ENCODE measurements around the gene CST9.
"Not testable (repeated sequence)": the region's sequence is repeated elsewhere in the genome, so short reads cannot be mapped to it uniquely, and the experiment has no call there.

The CST9 gene

DNA sequence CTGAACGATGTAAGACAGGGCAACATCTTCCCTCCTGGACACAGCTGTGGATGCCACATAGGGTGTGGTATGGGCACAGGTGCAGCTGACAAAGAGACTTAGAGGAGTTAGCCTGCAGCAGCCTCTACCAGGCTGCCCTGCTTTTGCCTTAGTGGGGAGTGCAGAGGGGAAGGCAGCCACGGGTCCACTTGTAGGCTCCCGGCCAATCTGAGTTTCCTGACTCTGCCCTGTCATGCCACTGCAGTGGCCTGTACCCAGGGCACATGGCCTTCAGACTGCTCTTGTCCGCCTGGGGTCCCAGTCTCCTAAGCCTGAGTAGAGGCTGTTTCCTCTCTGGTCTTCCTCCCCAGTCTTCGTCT is 20.3 kb downstream of the CST9 start:
- no peak overlapping the region for H2AFZ ChIP-seq
- H3K4me2 ChIP-seq (ENCODE audit: low read length): no peak overlapping the region
- no peaks in the 10 kb centered on the region for H3K4me1 ChIP-seq
- TF ChIP-seq, protein P1, sequence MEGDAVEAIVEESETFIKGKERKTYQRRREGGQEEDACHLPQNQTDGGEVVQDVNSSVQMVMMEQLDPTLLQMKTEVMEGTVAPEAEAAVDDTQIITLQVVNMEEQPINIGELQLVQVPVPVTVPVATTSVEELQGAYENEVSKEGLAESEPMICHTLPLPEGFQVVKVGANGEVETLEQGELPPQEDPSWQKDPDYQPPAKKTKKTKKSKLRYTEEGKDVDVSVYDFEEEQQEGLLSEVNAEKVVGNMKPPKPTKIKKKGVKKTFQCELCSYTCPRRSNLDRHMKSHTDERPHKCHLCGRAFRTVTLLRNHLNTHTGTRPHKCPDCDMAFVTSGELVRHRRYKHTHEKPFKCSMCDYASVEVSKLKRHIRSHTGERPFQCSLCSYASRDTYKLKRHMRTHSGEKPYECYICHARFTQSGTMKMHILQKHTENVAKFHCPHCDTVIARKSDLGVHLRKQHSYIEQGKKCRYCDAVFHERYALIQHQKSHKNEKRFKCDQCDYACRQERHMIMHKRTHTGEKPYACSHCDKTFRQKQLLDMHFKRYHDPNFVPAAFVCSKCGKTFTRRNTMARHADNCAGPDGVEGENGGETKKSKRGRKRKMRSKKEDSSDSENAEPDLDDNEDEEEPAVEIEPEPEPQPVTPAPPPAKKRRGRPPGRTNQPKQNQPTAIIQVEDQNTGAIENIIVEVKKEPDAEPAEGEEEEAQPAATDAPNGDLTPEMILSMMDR (IDR thresholded peaks at IDR 0.05): no peak
- no peak overlapping the region for H3K27ac ChIP-seq
- no peaks in the 10 kb centered on the region for H3K36me3 ChIP-seq (ENCODE audit: control insufficient read depth, insufficient read depth, low read length)
- H3K4me3 ChIP-seq (ENCODE audit: low read depth, low read length): no peak overlapping the region
- H3K27me3 ChIP-seq (ENCODE audit: control insufficient read depth, insufficient read depth, low read length): no peaks in the 10 kb centered on the region
- H3K9ac ChIP-seq: no peak overlapping the region
- no peaks in the 10 kb centered on the region for H3K9me3 ChIP-seq (ENCODE audit: control insufficient read depth, low read length)
- no peaks in the 10 kb centered on the region for H3K79me2 ChIP-seq

DNA sequence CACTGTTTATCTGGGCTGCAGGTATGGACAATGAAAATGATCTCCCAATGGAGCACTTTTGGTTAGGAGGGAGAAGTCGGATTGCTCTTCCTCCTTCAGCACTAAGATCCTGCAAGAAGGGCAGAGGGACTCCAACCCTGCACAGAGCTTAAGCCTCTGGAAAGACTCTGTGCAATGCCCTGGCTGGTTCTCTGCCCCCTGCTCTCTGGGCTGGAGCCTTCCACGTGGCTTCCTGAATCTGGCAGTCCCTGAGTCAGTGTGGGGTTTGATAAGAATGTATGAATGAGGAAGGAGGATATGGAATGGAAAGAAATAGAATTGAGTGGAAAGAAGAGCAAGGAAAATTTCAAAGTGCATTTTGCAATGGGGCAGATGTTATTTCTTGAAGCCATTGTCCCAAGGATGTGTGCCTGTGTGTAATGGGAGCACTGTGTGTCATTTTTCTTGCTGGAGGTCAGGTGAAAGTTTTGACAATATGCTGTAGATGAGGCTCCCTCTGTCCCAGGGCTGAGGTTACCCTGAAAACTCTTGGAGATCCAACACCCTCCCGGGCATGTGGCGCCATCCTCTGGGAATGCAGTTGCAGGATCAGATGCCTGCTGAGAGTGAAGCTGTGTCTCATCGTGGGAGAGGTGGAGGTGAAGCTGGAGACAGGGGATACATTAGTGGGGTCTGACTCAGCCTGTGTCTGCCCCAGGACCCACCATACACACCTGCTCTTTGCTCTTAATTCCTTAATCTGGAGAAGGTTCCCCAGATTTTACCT is 21.1 kb downstream of the CST9 start:
- Histone ChIP-seq H3K9ac (no peak overlapping the region), H3K4me1 (no peaks in the 10 kb centered on the region), H3K27me3 (ENCODE audit: control insufficient read depth, insufficient read depth, low read length) (no peaks in the 10 kb centered on the region), H3K4me3 (ENCODE audit: low read depth, low read length) (no peak overlapping the region), H2AFZ (no peak overlapping the region), H3K4me2 (ENCODE audit: low read length) (no peak overlapping the region), H3K79me2 (no peaks in the 10 kb centered on the region), H3K36me3 (ENCODE audit: control insufficient read depth, insufficient read depth, low read length) (no peaks in the 10 kb centered on the region), H3K27ac (no peak overlapping the region), H3K9me3 (ENCODE audit: control insufficient read depth, low read length) (no peaks in the 10 kb centered on the region)
- TF ChIP-seq, protein P1 (IDR thresholded peaks at IDR 0.05): no peak

DNA sequence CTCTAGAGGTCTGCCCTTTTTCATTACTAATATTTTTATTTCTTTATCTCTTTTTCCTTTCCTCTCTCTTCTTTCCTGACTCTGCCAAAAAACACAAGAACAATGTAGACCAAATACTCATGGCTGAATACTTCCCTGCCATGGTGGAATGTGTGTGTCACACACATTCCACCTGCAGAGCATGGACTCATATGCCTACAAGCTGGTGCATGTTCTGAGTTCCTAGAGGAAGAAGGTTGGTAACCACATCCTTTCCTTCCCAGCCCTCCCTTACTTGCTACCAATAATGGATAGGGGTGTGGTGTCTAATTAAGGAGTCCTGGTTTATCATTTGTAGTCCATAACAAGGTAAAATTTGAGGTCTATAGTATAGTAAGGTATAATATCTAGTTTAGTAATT is 22.2 kb downstream of the CST9 start:
- H3K27ac ChIP-seq: no peak overlapping the region
- H3K4me2 ChIP-seq (ENCODE audit: low read length): no peak overlapping the region
- H3K79me2 ChIP-seq: no peaks in the 10 kb centered on the region
- no peak overlapping the region for H3K4me3 ChIP-seq (ENCODE audit: low read depth, low read length)
- no peak overlapping the region for H2AFZ ChIP-seq
- no peaks in the 10 kb centered on the region for H3K4me1 ChIP-seq
- no peaks in the 10 kb centered on the region for H3K36me3 ChIP-seq (ENCODE audit: control insufficient read depth, insufficient read depth, low read length)
- H3K27me3 ChIP-seq (ENCODE audit: control insufficient read depth, insufficient read depth, low read length): no peaks in the 10 kb centered on the region
- TF ChIP-seq, protein P1 (IDR thresholded peaks at IDR 0.05): no peak
- no peaks in the 10 kb centered on the region for H3K9me3 ChIP-seq (ENCODE audit: control insufficient read depth, low read length)
- H3K9ac ChIP-seq: no peak overlapping the region

DNA sequence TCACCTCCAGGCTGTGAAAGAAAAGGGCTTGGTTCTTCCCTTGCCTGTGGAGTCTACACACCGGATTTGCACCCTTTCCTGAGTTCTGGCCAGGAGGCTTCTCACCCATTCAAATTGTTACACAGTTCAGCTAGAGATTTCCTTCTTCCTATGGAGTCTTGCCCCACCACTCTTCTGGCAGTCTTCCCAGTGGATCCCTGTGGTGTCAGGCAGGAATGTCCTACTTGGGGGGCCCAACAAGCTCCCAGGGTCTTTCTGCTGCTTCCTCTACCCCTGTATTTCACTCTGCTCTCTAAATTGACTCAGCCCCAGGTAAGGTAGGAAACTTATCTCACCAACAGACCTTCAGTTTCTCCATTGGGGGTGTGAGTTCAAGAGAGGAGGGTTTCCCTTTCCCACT is 23.4 kb downstream of the CST9 start:
- Histone ChIP-seq H3K4me1 (no peaks in the 10 kb centered on the region), H3K9ac (no peak overlapping the region), H3K9me3 (ENCODE audit: control insufficient read depth, low read length) (no peaks in the 10 kb centered on the region), H3K79me2 (no peaks in the 10 kb centered on the region), H2AFZ (no peak overlapping the region), H3K4me3 (ENCODE audit: low read depth, low read length) (no peak overlapping the region), H3K36me3 (ENCODE audit: control insufficient read depth, insufficient read depth, low read length) (no peaks in the 10 kb centered on the region), H3K27me3 (ENCODE audit: control insufficient read depth, insufficient read depth, low read length) (no peaks in the 10 kb centered on the region), H3K4me2 (ENCODE audit: low read length) (no peak overlapping the region), H3K27ac (no peak overlapping the region)
- TF ChIP-seq, protein P1 (IDR thresholded peaks at IDR 0.05): no peak

DNA sequence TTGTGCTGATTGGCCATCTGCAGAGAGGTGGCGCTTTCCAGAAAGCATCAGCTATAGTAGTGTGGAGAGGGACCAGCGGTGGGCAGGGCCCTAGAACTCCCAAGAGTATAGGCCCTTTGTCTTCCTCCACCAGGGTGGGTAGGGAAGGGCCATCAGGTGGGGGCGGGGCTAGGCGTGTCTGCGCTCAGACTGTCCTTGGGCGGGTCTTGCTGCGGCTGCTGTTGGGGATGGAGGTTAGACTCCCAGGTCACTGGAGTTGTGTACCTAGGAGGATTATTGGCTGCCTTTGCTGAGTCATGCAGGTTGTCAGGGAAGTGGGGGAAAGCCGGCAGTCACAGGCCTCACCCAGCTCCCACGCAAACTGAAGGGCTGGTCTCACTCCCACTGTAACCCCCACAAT is 23.9 kb downstream of the CST9 start:
- not testable (repeated sequence) for H3K4me2 ChIP-seq (ENCODE audit: low read length); H3K9me3 ChIP-seq (ENCODE audit: control insufficient read depth, low read length); H2AFZ ChIP-seq; H3K27me3 ChIP-seq (ENCODE audit: control insufficient read depth, insufficient read depth, low read length); H3K27ac ChIP-seq; H3K4me1 ChIP-seq; H3K36me3 ChIP-seq (ENCODE audit: control insufficient read depth, insufficient read depth, low read length); H3K9ac ChIP-seq; H3K79me2 ChIP-seq; H3K4me3 ChIP-seq (ENCODE audit: low read depth, low read length)
